Ramos (cell line): ENCODE data around the gene FSHR.

Source experiments
- in situ Hi-C: fragments of 300-500 bp; cut with MboI; formaldehyde crosslinking; loops from one replicate; pipeline ENCODE4 v1.14.3; 2022; ENCODE audit warnings: low sequenced_read_pairs; ENCODE audit not compliant: unreplicated experiment

The FSHR gene

DNA sequence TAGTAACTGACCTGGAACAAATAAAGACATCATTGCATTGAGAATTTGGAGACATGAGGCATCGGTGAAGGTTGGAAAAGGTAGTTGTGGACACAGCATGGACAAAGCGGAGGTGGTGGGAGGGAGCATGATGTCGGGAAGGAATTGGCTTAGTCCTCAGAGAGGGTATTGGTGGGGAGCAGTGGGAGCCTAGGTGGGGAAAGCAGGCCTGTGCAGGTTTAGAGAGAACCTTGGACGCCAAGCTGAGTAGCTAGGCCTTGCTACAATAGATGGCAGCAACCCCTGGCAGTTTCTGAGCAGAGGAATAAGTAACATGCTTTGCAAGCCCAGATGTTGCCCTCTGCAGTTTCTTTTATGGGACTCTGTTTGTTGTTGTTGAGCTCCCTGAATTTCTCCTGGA lies 221.6 kb downstream of the FSHR start:
- in situ Hi-C loops = no loop called here

DNA sequence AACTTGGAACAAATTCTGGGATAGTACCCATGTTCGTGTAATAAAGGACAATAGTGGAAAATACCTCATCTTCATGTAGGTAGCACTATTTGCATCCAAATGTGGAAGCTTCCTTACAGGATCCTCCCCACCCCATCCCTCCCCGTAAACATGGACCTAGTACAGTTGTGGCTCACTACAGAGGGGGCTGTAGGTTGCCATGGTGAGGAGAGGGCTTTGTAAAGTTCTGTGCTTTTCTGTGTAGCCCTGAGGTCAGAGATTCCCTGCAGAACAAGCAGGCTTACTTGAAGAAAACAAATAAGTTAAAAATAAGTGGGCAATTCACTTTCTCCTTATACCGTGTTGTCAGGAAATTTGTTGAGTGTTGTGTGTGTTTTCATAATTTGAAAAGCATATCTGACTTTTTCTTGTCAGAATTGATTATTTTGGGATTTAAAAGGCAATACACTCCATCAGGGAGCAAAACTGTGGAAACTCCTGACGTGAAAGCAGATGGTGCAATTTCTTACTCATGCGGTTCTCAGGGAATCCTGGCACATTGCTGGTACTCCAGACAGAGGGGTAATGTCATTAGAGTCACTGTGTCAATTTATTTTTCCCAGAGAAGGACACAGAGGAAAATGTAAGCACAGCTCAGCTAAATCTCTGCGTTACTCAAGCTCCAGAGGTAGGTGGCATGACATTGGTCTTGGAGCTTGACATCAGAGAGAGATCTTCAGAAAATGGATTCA lies 224.6 kb downstream of the FSHR start:
- in situ Hi-C loops = no loop called here

DNA sequence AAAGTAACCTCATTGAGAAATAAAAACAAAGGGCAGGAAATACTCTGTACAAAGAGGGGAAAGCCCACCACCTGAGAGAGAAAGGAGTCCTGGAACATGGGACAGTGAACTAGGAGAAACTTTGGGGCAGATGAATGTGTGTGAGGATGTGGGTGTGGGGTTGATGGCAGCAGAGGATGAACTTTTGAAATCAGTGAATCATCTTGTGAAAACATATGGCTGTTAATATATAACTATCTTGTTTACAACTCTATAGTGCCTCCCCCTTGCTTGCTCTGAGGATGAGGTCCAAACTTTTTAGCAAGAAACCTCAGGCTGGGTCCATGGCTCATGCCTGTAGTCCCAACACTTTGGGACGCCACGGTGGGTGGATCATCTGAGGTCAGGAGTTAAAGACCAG lies 227.0 kb downstream of the FSHR start:
- in situ Hi-C loops = no loop called here

DNA sequence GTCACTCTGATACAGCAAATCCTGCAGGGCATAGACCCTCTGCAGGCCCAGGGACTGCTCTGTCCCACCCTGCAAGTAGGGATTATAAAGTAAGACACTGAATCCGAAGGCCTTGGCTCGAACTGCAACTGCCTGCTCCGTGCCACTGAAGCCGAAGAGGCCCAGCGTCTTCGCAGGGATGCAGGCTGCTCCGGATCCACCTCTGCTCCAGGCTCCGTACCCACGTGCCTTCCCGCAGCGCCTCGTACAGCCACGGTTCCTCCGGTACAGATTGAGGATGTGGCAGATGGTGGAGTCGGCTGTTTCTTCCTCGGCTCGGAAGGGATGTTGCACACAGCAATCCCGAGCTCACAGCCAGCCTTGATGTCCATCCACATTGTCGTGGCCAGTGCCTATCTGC lies 238.4 kb downstream of the FSHR start:
- in situ Hi-C loops = no loop called here

DNA sequence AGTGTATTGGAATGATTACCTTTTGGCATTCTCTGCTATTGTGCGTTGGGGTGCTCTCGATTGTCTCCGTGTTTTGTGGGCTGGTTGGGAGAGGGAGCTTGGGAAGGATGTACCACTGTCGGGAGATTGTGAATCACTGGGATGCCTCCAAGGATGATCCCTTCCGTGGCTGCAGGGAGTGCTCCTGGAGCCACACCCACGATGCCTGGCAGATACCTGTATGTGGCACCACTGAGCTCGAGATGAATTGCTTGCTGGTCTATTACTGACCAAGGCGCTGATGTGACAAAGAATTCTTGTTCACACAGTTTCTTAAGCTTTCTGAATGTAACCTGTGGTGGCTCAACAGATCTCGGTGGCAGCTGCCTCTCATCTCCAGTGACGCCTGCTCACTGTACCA lies 239.1 kb downstream of the FSHR start:
- in situ Hi-C loops = no loop called here

DNA sequence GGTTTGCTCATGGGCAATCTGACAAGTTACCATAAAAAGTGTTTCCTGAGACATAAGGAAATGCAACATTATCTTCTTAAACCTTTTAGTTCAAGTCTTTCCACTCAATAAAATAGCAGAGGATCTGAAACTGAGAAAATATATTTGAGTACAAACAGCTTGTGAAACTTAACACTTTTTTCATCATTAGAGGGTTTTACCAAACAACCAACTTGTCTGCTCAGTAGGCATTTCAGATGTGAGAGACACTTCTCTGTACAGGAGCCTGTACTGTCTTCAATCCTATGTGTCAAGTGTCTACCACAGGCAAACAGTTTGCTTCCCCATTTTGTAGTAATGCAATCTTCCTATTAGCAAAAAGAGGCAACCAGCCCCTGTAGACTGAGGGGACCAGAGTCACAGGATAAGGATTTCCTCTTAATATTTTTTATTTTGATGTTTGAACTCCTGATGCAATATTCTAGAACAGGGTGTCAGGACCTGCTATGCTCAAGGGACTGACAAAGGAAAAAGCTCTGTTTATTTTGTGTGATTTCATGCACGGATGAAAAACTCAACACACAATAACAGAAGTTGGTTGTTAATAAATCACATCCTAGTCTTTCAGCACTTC lies 239.7 kb downstream of the FSHR start:
- in situ Hi-C loops = no loop called here
